Chondrocyte (in vitro differentiated cells): Measurements from ENCODE around the gene MAP3K19. TPM values are rescaled to one million over a fixed set of nuclear protein-coding genes. Genes with fewer than 3 reads are reported as not detected.
A peak's percentile ranks its signal among the peaks of the same experiment; 100 is the strongest.

Source experiments
- DNase-seq: peaks from one replicate; pipeline ENCODE4 v3.0.0; 2021; ENCODE audit warnings: mixed read lengths, low spot score
- H3K27ac Mint-ChIP-seq: one replicate; pipeline ENCODE4 v1.8.0; 2021; ENCODE audit warnings: mild to moderate bottlenecking, moderate library complexity, mixed read lengths; ENCODE audit not compliant: unreplicated experiment
- H3K27me3 Mint-ChIP-seq: 2 replicates; pipeline ENCODE4 v1.8.0; 2021; ENCODE audit warnings: low read depth, mixed read lengths
- H3K36me3 Mint-ChIP-seq: 2 replicates; pipeline ENCODE4 v1.8.0; 2021; ENCODE audit warnings: low read depth, mixed read lengths
- H3K4me1 Mint-ChIP-seq: 2 replicates; pipeline ENCODE4 v1.8.0; 2021; ENCODE audit warnings: low read depth, mild to moderate bottlenecking, mixed read lengths
- H3K4me3 Mint-ChIP-seq: one replicate; pipeline ENCODE4 v1.8.0; 2021; ENCODE audit warnings: mild to moderate bottlenecking, moderate library complexity, mixed read lengths; ENCODE audit not compliant: unreplicated experiment
- H3K9me3 Mint-ChIP-seq: 2 replicates; pipeline ENCODE4 v1.8.0; 2021; ENCODE audit warnings: low read depth, mixed read lengths
- total RNA-seq: library from RNA; stranded (reverse); gene quantifications from 3 replicates; pipeline ENCODE4 v1.2.1, GENCODE V29; 2021
- TF ChIP-seq, protein P1 (sequence below): fragments of 200-600 bp; sonication (generic); IDR thresholded peaks from 2 replicates; pipeline ENCODE4 v1.5.0; 2021; ENCODE audit warnings: antibody characterized with exemption, mild to moderate bottlenecking, moderate library complexity

Gene MAP3K19
- total RNA-seq, 1 donor from 2014 or later: not detected

DNA sequence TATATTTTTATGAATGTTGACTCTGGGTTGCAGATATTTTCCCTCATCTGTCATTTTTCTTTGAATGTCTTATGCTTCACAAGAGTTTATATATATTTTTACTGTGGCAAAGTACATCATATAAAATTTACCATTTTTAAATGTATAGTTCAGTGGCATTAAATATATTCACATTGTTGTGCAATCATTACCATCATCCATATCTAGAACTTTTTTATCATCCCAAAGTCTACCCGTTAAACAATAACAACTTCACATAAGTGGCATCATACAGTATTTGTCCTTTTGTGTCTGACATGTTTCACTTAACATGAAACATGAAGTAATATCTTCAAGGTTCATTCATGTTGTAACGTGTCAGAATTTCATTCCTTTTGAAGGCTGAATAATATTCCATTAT lies 29.3 kb upstream of the MAP3K19 start:
- no peaks in the 10 kb centered on the region for H3K27me3 Mint-ChIP-seq
- no peak overlapping the region for H3K4me3 Mint-ChIP-seq
- H3K36me3 Mint-ChIP-seq: peaks cover 10% of the 10 kb centered on the region
- no peak for DNase-seq
- peaks cover 7% of the 10 kb centered on the region for H3K4me1 Mint-ChIP-seq
- TF ChIP-seq, protein P1, sequence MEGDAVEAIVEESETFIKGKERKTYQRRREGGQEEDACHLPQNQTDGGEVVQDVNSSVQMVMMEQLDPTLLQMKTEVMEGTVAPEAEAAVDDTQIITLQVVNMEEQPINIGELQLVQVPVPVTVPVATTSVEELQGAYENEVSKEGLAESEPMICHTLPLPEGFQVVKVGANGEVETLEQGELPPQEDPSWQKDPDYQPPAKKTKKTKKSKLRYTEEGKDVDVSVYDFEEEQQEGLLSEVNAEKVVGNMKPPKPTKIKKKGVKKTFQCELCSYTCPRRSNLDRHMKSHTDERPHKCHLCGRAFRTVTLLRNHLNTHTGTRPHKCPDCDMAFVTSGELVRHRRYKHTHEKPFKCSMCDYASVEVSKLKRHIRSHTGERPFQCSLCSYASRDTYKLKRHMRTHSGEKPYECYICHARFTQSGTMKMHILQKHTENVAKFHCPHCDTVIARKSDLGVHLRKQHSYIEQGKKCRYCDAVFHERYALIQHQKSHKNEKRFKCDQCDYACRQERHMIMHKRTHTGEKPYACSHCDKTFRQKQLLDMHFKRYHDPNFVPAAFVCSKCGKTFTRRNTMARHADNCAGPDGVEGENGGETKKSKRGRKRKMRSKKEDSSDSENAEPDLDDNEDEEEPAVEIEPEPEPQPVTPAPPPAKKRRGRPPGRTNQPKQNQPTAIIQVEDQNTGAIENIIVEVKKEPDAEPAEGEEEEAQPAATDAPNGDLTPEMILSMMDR: no peak
- peaks cover 9% of the 10 kb centered on the region for H3K9me3 Mint-ChIP-seq
- H3K27ac Mint-ChIP-seq: no peak overlapping the region

DNA sequence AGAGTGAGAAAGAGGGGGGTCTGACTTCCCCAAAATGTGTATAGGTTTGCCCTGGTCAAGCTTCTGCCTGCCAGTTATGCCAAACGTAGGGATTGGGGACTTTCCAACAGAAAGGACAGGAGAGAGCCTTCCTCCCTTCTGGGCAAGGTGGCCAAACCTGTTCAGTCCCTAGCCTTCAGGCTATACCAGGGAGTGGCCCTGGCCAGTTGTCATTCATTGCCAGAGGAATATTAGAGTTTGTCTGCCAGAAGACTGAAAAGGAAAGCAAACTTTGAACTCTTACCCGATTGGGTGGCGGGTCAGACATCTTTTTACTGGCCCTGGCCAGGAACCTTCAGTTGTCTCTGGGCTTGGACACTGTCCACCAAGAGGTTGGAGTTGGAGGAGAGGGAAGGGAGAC lies 27.0 kb upstream of the MAP3K19 start:
- Mint-ChIP-seq H3K4me3 (no peak overlapping the region), H3K27me3 (no peaks in the 10 kb centered on the region), H3K27ac (peak overlapping the region; percentile 3), H3K4me1 (peaks cover 7% of the 10 kb centered on the region), H3K36me3 (peaks cover 12% of the 10 kb centered on the region), H3K9me3 (peaks cover 9% of the 10 kb centered on the region)
- DNase-seq: no peak
- TF ChIP-seq, protein P1: no peak

DNA sequence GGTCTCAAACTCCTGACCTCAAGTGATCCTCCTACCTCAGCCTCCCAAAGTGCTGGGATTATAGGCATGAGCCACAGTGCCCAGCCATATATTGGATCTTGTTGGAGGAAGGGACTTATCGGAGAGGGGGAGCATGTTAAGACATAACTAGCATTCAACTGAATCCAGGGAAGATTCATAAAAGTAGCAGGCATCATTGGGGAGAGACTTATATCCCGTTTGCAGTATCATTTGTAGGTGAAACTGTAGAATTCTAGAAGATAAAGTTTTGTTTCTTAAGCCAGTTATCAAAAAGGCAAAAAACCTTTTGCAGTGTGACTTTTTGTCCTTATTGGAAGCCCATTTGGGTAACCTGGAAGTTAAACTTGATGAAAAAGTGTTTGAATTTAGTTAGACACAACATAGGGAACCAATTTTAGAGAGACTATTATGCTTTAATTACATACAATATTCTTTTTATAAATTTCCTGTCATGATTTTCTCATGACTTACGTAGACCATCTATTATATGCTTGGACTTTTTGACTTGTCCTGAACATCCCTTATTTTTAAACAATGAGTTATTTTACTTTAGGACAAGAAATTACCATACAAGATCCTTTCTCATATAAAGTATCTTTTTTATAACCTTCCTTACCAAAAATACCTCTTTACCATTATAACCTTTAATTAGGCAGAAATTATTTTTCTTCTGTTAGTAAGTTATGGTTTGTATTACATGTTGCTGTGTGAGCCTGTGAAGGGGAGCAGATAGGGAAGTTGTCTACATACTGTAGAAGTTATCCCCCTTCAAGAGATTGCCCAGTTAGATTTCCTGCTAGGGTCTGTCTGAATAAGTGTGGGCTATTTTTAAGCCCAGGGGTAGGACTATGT lies 25.1 kb upstream of the MAP3K19 start:
- H3K27me3 Mint-ChIP-seq: no peaks in the 10 kb centered on the region
- no peak overlapping the region for H3K27ac Mint-ChIP-seq
- TF ChIP-seq, protein P1: no peak
- H3K4me3 Mint-ChIP-seq: no peak overlapping the region
- H3K4me1 Mint-ChIP-seq: peaks cover 16% of the 10 kb centered on the region
- H3K36me3 Mint-ChIP-seq: peaks cover 10% of the 10 kb centered on the region
- H3K9me3 Mint-ChIP-seq: peaks cover 9% of the 10 kb centered on the region
- no peak for DNase-seq

DNA sequence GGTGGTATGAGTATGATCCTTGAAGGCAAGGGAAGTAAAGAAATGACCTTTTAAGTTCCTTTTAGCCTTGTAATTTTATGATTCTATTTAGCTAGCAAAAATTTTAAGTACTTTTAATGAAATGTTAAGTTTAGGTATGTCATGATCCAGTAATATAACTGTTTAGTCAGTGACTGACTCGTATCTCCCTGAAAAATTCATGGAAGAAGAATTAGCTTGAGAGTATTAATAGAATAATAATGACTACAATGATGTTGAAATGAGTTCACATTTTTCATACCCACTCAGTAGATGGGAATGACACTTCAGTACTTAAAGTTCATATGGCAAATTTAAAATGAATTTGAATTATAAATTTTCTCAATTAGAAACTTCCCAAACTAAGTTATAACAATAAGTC lies 19.5 kb upstream of the MAP3K19 start:
- TF ChIP-seq, protein P1: no peak
- H3K27me3 Mint-ChIP-seq: no peaks in the 10 kb centered on the region
- no peak overlapping the region for H3K4me3 Mint-ChIP-seq
- peaks cover 51% of the 10 kb centered on the region for H3K4me1 Mint-ChIP-seq
- peaks cover 10% of the 10 kb centered on the region for H3K36me3 Mint-ChIP-seq
- no peak for DNase-seq
- H3K9me3 Mint-ChIP-seq: no peaks in the 10 kb centered on the region
- H3K27ac Mint-ChIP-seq: peak overlapping the region; percentile 74

DNA sequence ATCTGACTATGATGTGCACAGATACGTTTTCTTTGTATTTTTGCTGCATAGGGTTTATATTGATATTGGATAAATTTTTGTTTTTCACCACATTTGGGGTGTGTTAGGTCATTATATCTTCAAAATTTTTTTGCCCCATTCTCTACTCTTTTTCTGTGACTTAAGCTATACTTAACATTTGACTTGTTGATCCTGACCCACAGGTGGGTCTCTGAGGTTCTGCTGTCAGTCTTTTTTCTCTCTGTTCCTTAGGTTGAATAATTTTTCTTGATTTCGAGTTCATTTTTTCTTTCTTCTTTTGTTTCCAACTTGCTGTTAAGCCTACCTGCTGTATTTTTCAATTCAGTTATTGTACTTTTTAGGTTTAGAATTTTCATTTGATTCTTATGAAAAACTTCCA lies 16.9 kb upstream of the MAP3K19 start:
- no peak overlapping the region for H3K4me3 Mint-ChIP-seq
- H3K27ac Mint-ChIP-seq: no peak overlapping the region
- H3K27me3 Mint-ChIP-seq: no peaks in the 10 kb centered on the region
- TF ChIP-seq, protein P1: no peak
- H3K4me1 Mint-ChIP-seq: peaks cover 44% of the 10 kb centered on the region
- no peaks in the 10 kb centered on the region for H3K9me3 Mint-ChIP-seq
- H3K36me3 Mint-ChIP-seq: peaks cover 10% of the 10 kb centered on the region
- DNase-seq: no peak
